Iris pigment epithelial cell (primary cell): ENCODE data around the gene TULP1.

ENCODE experiments used
- DNase-seq: peaks from one replicate; pipeline ENCODE4 v3.0.0-alpha.2; 2011; ENCODE audit warnings: low read depth

Gene TULP1

DNA sequence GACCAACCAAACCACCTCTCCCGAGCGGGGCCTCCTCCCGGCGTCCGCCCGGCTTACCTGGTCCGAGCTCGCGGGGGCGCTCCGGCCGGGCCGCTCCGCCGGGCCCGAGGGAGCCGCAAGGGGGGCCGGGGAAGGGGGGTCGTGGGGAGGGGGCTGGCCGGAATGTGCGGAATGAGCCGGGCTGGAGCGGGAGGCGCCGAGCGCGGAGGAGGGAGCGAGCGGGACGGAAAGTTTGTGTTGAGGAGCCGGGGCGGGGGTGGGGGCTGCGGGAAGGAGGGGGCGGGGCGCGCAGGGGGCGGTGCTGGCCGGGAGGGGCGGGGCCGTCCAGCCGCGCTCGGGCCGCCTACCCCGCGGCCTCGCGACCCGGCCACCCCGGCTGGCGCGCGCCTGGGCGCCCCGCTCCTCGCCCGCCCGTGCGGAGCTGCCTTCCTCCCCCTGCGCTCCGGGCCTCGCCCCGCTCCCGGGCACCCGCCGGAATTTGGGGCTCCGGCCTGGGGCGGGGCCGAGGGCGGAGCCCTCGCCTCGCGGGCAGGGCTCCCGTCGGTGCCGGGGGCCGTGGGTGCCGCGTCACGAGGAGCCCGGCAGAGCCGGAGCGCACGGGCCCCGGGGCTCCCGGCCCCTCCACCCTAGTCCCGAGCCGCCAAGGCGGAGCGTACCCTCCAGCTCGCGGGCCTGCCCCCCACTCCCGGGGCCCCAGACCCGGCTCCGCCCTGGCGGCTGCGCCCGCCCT lies 15.7 kb downstream of the TULP1 start, which contains the start of gene TEAD3:
Gene TEAD3, minus strand, starts transcription at position 239 of the 730 bp plus-strand sequence.
- DNase-seq = peak; percentile 65

GRCh38 chr6:35496036-35496840 lies 16.5 kb downstream of the TULP1 start:
- DNase-seq = peak; percentile 42

DNA sequence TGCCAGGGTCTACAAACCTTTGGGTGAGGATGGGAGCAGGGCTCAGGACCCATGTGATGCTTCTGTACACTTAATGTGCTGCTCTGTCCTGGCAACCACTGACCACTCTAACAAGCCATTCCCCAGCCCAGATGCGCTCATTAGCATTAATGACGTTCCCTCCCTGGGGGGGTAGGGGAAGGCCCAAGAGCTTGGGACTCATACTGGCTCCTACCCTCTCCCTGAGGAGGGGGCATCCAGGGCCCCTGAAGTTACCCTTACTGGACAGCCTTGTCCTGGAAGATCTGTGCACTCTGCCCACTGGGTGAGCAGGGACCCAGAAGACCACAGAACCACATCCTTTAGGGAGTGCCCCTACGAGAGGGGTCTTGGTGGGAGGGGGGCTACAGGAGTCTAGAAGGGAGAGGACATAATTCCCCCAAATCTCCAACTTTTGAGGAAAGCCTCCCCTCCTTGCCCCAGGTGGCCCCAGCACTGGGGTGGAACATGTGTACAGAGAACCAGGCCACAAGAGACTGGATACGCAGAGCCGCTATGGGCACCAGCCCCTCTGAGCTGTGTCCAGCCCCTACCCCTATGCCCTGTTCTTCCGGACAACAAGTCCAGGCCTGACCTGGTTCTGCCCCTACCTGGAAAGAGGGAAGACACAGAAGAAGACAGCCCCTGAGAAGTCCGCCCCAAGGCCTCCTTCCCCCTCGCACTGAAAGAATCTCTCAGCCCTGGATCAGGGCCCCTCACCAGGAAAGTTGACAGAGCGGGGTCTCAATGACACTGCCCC lies 17.2 kb downstream of the TULP1 start:
- DNase-seq = no peak

GRCh38 chr6:35494161-35494563 lies 18.5 kb downstream of the TULP1 start:
- DNase-seq = no peak

DNA sequence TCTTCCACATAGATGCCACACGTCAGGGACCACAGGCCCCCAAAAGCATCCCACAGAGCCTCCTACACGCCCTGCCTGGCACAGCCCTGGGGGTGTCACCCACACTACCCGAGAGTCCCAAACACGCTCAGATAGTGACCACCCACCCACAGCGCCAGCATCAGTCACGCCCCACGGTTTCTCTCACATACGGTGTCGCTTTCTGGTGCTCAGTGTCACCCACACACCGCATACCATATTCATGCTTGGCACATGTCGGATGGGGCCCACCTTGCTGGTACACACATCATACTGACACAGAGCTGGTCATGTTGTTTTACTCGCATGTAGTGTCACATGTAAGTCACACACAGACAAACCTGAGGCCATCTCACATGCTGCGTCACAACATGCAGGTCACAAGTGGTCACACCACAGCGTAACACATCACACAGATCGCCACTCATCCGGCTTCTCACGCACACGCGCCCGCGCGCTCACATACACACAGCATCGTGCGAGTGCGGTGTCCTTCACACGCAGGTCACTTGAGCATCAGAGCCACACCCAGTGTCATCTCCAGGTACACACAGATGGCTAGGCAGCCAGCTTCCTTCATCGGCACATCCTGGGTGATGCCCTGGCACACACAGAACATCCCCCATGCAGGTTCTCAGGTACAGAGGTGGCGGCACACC lies 19.3 kb downstream of the TULP1 start:
- DNase-seq = no peak

GRCh38 chr6:35492974-35493284 lies 19.8 kb downstream of the TULP1 start:
- no peak for DNase-seq

DNA sequence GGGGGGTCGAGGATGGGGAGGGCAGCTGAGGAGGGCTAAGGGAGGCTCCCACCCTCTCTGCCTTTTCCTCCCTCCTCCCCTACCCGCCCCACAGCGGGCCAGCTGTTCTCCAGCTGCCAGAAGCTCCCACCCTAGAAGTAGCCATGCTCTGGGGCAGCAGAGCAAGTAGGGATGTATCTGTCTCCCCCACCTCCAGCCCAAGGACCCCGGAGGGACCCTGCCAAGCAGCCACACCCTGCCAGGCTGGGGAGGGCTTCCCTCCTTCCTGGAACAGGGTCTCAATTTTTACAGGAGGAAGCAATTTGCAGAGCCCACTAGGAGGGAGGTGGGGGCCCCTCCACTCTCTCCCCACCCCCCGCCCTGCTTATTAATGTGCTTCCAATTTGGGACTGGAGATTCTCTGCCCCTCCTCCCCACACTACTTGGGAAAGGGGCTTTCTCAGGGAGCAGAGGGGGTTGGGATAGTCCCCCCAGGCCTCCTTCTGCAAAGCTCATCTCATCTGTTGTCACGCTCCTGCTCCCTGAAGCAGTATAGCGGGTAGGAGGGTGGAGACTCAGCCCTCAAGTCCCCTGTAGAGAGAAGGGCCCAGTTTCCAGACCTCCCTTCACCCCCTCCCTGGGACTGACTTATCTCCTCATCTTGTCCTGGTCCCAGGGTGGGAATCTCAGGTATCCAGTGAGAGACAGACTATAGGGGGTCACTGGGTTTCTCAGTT lies 20.3 kb downstream of the TULP1 start:
- no peak for DNase-seq

DNA sequence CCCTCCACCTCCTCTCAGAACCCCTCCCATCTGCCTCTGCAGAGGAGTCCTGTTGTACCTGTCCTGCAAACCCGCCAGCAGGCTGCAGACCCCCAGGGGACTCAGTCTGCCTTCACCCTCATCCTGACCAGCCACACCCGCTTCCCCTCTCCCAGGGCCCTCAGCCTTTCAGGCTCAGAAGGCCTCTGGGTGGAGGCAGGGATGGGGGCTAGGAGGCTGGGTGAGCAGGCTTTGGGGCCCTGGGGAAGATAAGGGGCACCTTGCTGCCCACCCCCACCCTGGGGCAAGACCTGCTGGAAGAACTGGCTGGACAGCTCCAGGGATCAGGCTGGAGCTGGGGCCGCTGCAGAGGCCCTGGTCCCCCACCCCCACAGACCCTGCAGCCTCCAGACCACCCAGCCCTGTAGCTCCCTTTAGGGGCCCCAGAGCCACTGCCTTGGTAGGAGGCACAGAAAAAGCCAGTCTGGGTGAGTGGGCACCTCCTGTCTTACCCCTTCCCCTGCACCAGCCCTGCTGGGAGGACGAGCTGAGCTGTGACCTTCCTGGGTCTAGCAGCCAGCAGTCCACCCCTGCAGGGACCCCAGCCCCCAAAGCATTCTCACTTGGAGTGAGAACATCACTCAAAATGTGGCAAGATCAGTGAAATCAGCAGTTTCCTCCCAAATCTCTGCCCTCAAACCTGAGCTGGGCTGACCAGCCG lies 21.0 kb downstream of the TULP1 start:
- no peak for DNase-seq

DNA sequence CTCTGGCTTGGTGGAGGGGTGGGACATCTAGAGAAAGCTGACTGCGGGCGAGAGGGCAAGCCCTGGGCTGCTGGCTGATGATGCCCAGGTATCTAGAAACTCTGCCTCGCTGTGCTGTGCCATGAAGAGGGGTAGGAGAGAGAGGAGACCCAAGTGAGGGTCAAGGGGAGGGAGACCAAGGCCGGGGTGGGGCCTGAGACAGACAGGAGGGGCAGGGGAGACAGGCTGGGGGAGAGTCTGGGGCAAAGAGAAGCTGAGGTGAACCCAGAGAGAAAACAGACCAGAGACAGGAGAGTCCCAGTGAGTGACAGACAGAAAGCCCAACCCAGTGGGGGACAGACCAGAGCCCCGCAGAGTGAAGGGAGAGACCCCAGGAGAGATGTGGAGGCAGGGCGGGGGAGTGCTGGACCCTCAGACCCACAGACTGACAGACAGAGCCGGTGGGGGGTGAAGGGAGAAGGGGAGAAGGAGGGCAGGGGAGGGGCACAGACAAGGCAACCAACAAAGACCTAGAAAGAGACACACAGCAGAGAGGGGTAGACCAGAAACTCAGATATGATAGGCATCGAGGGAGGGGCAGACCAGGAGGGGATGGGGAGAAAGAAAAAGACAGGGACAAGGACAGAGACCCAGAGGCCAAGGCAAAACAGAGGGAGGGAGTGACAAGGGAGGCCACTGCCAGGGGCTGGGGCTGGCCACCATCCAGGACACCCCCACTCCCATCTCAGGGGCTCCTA lies 21.7 kb downstream of the TULP1 start:
- DNase-seq = no peak

GRCh38 chr6:35489995-35490791 lies 22.5 kb downstream of the TULP1 start:
- peak; percentile 67 for DNase-seq

DNA sequence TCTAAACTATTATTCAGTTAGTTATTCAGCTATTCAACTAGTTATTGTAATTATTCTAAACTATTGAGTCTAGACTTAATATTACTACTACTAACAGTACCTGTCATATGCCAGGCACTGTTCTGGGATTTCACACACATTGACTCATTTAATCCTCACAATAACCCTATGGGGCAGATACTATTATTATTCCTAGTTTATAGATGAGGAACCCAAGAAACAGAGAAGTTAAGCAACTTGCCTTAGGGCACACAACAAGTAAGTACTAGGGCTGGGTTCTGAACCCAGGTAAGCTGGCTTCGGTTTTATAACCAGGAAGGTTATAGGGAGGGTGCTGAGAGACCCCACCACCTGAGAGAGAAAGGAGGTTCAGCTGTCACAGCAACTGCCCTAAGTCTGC lies 23.6 kb downstream of the TULP1 start:
- no peak for DNase-seq

GRCh38 chr6:35488517-35488862 lies 24.2 kb downstream of the TULP1 start:
- no peak for DNase-seq

DNA sequence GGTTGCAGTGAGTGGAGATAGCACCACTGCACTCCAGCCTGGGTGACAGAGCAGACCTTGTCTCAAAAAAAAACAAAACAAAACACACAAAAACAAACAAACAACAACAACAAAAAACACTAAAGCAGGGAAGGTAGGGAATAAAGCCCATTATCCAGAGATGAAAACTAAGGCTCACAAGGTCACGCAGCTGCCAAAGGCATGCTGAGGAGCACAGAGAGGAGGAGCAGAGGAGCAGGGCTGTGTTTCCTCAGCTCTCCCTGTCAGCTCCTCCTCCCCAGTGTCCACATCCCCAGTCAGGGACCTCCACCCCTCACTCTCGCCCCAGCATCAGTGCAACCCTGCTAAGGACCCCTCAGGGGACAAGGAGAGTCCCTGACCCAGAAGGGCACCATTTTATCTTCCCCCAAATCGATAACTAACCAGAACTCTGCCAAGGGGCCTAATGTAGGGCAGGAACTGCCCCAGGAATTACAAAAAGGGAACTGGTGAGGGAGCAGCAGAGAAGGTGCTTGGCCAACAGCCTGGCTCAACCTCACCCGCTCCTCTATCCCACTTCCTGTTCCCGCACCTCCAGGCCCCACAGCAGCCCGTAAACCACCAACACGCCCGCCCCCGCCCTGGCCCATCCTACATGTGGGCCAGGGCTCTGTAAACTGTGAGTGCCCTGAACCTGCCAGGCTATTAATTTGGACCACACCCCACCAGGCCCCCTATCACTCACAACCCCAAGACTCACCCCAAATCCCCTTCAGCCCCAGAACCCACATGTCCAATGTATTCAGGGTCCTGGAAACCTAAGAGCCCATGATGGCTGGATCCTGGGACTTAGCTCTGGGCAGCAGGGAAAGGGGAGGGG lies 24.8 kb downstream of the TULP1 start:
- DNase-seq = peak; percentile 60

- DNase-seq = no peak
Observed at GRCh38 chr6:35486005-35486925, 26.4 kb downstream of the TULP1 start.

DNA sequence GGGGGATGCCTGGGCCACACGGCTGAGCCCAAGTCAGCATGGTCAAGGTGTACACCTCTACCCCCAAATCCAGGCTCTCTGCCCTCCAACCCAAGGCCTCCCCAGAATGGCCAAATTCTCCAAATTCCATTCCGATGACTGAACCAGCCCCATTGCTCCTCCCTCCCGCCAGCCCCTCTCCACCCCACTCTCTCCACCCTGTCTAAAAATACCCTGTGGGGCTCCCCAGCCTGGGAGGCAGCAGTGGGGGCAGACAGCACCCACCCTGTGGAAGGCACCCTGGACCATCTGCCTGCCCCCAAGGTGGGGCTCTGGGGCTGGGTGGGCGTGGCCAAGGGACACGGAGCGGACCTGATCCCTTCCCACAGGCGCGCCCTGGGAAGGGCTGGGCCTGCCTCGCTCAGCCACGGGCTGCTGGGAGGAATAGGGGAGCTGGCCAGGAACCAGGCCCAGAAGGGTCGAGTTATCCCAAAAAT lies 27.3 kb downstream of the TULP1 start:
- DNase-seq = no peak

DNA sequence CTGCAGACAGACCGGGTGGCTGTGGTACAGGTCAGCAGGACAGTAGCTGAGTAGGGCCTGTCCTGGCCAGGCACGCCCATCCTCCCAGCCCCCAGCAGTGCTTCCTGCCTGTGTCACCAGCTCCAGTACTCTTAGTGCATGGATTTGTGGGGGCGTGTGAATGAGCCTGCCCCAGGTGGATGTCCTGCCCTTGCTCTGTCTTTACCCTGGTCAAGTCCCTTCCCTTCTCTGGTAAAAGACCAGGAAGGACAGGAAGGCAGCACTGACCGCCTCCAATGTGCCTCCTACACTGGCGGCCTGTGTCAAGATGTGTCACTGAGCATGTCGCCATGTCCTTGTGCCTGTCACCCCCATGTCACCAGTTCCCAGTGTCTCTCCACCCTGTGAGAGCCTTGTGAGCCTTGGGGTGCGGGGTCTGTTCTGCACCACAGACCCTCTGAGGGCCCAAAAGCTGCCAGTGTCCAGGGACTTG lies 27.7 kb downstream of the TULP1 start:
- no peak for DNase-seq
